Smooth muscle cell (in vitro differentiated cells): Measurements from ENCODE around the gene ABRAXAS1. TPM values are rescaled to one million over a fixed set of nuclear protein-coding genes. Genes with fewer than 3 reads are reported as not detected.

ENCODE experiments used
- DNase-seq: peaks from one replicate; lab custom pipeline; 2025; ENCODE audit not compliant: unreplicated experiment; lab: John Stamatoyannopoulos, UW
- H2AFZ ChIP-seq: fragments of 200-600 bp; sonication (generic); 2 replicates; pipeline ENCODE4 v1.6.0; 2016; ENCODE audit warnings: antibody characterized with exemption, low read depth, mild to moderate bottlenecking
- H3F3A ChIP-seq: fragments of 200-600 bp; sonication (generic); 2 replicates; pipeline ENCODE4 v1.6.0; 2017; ENCODE audit warnings: antibody characterized with exemption, low read depth
- H3K27ac ChIP-seq: fragments of 200-600 bp; sonication (generic); 2 replicates; pipeline ENCODE4 v1.5.1; 2016; ENCODE audit warnings: low read depth, mild to moderate bottlenecking
- H3K27me3 ChIP-seq: fragments of 200-600 bp; sonication (generic); 2 replicates; pipeline ENCODE4 v1.6.1; 2016; ENCODE audit warnings: low read depth, mild to moderate bottlenecking
- H3K36me3 ChIP-seq: fragments of 200-600 bp; sonication (generic); 2 replicates; pipeline ENCODE4 v1.5.1; 2016; ENCODE audit warnings: low read depth
- H3K4me1 ChIP-seq: fragments of 200-600 bp; sonication (generic); 2 replicates; pipeline ENCODE4 v1.5.1; 2016; ENCODE audit warnings: low read depth
- H3K4me2 ChIP-seq: fragments of 200-600 bp; sonication (generic); 2 replicates; pipeline ENCODE4 v1.6.0; 2016; ENCODE audit warnings: mild to moderate bottlenecking
- H3K4me3 ChIP-seq: fragments of 200-600 bp; sonication (generic); 2 replicates; pipeline ENCODE4 v1.5.1; 2016; ENCODE audit warnings: mild to moderate bottlenecking
- H3K79me2 ChIP-seq: fragments of 200-600 bp; sonication (generic); 2 replicates; pipeline ENCODE4 v1.6.0; 2016; ENCODE audit warnings: low read depth, mild to moderate bottlenecking
- H3K9ac ChIP-seq: fragments of 200-600 bp; sonication (generic); 2 replicates; pipeline ENCODE4 v1.6.0; 2016; ENCODE audit warnings: low read depth
- H3K9me3 ChIP-seq: fragments of 200-600 bp; sonication (generic); replicated peaks from 2 replicates; pipeline ENCODE4 v1.5.1; 2016; ENCODE audit warnings: low read depth
- H4K20me1 ChIP-seq: fragments of 200-600 bp; sonication (generic); 2 replicates; pipeline ENCODE4 v1.6.0; 2016; ENCODE audit warnings: low read depth
- WGBS: methylation state at CpG from one replicate; pipeline ENCODE4 v1.1.7; 2016; ENCODE audit warnings: low lambda C conversion rate; 5-methylcytosine and 5-hydroxymethylcytosine counted together
- polyA plus RNA-seq: library from polyadenylated mRNA; unstranded; fragments of >200 nt; fragmentation: Nextera tagmentation; extraction: Ambion mirVana; gene quantifications from 2 replicates; pipeline ENCODE4 v1.2.1, GENCODE V29; 2016
- total RNA-seq: library from RNA; depleted of rRNA; stranded (reverse); fragments of >200 nt; gene quantifications from 2 replicates; pipeline ENCODE4 v1.2.3, GENCODE V29; 2014
- TF ChIP-seq, protein P1 (sequence below): fragments of 200-600 bp; sonication (generic); IDR thresholded peaks from 2 replicates; pipeline ENCODE4 v1.5.1; 2017; ENCODE audit warnings: borderline replicate concordance, mild to moderate bottlenecking, antibody characterized with exemption; ENCODE audit not compliant: insufficient read depth, poor library complexity, severe bottlenecking

ABRAXAS1 gene
- total and polyA plus RNA-seq, 2 experiments from 2014 or later = 2.5 to 10.1 TPM

DNA sequence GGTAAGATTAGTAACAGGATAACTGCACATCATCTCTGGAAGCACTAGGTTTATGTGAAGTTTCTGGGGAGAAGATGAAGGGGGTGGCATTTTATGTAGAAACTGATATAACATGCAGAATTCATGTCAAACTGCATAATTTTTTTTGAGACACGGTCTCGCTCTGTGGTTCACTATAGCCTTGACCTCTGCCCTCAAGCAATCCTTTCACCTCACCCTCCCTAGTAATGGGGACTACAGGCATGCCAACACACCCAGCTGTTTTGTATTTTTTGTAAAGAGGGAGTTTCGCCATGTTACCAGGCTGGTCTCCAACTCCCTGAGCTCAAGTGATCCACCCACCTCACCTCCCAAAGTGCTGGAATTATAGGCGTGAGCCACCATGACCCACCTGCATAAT lies 11.5 kb downstream of the ABRAXAS1 start:
- H4K20me1 ChIP-seq = no peaks in the 10 kb centered on the region
- 86% methylated on average over 4 of the region's 4 CpGs for WGBS
- H3F3A ChIP-seq = no peaks in the 10 kb centered on the region
- H3K27me3 ChIP-seq = no peaks in the 10 kb centered on the region
- H3K27ac ChIP-seq = no peak overlapping the region
- no peaks in the 10 kb centered on the region for H3K79me2 ChIP-seq
- no peak for DNase-seq
- no peak overlapping the region for H3K4me3 ChIP-seq
- H3K4me2 ChIP-seq = no peak overlapping the region
- no peak overlapping the region for H2AFZ ChIP-seq
- TF ChIP-seq, protein P1, sequence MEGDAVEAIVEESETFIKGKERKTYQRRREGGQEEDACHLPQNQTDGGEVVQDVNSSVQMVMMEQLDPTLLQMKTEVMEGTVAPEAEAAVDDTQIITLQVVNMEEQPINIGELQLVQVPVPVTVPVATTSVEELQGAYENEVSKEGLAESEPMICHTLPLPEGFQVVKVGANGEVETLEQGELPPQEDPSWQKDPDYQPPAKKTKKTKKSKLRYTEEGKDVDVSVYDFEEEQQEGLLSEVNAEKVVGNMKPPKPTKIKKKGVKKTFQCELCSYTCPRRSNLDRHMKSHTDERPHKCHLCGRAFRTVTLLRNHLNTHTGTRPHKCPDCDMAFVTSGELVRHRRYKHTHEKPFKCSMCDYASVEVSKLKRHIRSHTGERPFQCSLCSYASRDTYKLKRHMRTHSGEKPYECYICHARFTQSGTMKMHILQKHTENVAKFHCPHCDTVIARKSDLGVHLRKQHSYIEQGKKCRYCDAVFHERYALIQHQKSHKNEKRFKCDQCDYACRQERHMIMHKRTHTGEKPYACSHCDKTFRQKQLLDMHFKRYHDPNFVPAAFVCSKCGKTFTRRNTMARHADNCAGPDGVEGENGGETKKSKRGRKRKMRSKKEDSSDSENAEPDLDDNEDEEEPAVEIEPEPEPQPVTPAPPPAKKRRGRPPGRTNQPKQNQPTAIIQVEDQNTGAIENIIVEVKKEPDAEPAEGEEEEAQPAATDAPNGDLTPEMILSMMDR = no peak
- H3K4me1 ChIP-seq = no peaks in the 10 kb centered on the region
- peaks cover 3% of the 10 kb centered on the region for H3K36me3 ChIP-seq
- no peak overlapping the region for H3K9ac ChIP-seq
- H3K9me3 ChIP-seq = no peaks in the 10 kb centered on the region

DNA sequence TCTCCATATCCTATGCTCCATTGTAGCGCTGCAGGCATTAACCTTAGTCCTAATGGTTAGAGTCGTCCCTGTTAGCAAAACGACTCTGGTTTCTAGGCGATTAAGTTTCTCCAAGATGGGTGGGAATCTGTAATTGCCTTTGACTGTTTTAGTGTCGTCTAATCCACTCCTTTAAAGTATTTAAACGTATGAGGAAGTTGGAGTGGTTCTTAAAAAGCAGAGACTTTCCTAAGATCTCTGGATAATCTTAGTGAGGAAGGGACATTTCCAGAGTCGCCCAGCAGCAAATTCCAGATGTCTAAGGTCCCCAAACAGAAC lies 28.8 kb downstream of the ABRAXAS1 start:
- Histone ChIP-seq H3K4me3 (peak overlapping the region; percentile 74), H4K20me1 (no peaks in the 10 kb centered on the region), H3K4me2 (peak overlapping the region; percentile 92), H2AFZ (peak overlapping the region; percentile 97), H3K4me1 (peaks cover 13% of the 10 kb centered on the region), H3K36me3 (peaks cover 15% of the 10 kb centered on the region), H3K27ac (peak overlapping the region; percentile 95), H3K9ac (peak overlapping the region; percentile 97), H3K27me3 (no peaks in the 10 kb centered on the region), H3F3A (no peaks in the 10 kb centered on the region), H3K79me2 (peaks cover 42% of the 10 kb centered on the region), H3K9me3 (no peaks in the 10 kb centered on the region)
- DNase-seq = no peak
- TF ChIP-seq, protein P1 = no peak
- 2% methylated on average over 7 of the region's 7 CpGs for WGBS

DNA sequence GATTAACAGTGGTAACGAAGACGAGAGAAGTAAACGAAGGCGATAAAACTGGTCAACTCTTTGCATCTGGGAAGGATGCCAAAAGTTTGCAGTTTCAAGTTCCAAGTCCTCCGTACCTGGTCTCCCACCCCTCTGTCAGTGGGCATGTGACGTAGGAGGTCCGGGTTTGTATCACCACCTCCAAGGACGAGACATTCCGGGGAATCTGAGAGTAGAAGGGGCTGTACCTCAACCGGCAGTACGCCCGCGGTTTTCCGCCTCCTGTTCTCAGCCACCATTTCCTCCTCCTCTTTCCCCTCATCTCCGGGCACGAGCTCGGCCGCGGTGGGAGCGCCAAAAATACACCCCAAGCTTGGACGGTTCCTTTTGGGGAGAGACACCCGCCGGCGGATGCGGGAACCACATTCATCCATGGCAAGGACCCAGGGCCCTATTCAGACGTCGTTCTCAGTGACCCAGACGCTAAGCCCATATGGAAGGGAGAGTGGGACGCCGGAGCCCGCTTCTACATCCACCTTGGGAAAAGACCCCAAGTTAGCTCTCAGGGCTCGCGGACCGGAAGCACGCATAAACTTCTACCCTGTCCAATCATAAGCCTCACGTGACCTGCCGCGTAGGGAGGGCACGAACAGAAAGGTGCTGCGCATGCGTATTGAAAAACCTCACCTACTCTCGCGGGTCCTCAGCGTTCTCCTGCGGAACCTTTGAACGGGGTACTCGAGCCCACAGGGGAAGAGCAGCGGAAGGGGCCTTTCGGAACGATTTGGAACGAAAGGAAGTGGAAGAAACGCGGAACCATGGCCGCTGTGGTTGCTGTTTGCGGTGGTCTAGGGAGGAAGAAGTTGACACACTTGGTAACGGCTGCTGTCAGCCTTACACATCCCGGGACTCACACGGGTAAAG lies 29.4 kb downstream of the ABRAXAS1 start, which contains the start of the genes HELQ and MRPS18C:
Gene HELQ (minus strand): TSS at position 543 of the 903 bp plus-strand sequence. CDS start 130 bp downstream, at position 413.
Gene MRPS18C (plus strand): TSS at position 778 of the 903 bp plus-strand sequence. CDS start 20 bp downstream, at position 798.
- H3K9ac ChIP-seq = peak within 1 kb of the TSS; percentile 97
- peak within 1 kb of the TSS; percentile 95 for H3K27ac ChIP-seq
- H4K20me1 ChIP-seq = no peaks in the 10 kb centered on the region
- peak within 1 kb of the TSS; percentile 92 for H3K4me2 ChIP-seq
- WGBS = 1% methylated on average over 58 of the region's 58 CpGs
- H2AFZ ChIP-seq = peak within 1 kb of the TSS; percentile 97
- peaks cover 9% of the 10 kb centered on the region for H3K36me3 ChIP-seq
- peak within 1 kb of the TSS; percentile 74 for H3K4me3 ChIP-seq
- no peaks in the 10 kb centered on the region for H3F3A ChIP-seq
- peaks cover 13% of the 10 kb centered on the region for H3K4me1 ChIP-seq
- H3K9me3 ChIP-seq = no peaks in the 10 kb centered on the region
- H3K27me3 ChIP-seq = no peaks in the 10 kb centered on the region
- H3K79me2 ChIP-seq = peaks cover 42% of the 10 kb centered on the region
- TF ChIP-seq, protein P1 = peak; percentile 11
- peak; percentile 76 for DNase-seq

DNA sequence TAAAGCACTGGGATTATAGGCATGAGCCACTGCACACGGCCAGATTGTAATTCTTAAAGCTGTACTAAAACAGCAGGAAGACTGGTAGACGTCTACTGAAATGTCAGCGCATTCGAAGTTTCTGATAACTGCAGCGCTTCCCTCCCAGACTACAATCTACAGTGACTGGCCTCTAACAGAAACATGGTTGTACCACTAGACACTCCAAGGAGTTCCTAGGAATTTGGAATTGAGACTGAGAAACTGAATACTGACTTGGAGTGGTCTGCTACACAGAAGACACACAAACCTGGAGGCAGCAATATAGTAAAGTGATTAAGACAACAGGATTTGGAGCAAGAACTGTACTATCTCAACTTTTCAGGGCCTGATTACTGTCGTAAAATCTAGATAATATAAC lies 30.2 kb downstream of the ABRAXAS1 start:
- WGBS = 10% methylated on average over 6 of the region's 6 CpGs
- H3K4me3 ChIP-seq = peak overlapping the region; percentile 74
- H3K4me1 ChIP-seq = peaks cover 13% of the 10 kb centered on the region
- no peaks in the 10 kb centered on the region for H3K9me3 ChIP-seq
- H3K4me2 ChIP-seq = peak overlapping the region; percentile 92
- peaks cover 42% of the 10 kb centered on the region for H3K79me2 ChIP-seq
- peak overlapping the region; percentile 95 for H3K27ac ChIP-seq
- peak overlapping the region; percentile 97 for H2AFZ ChIP-seq
- DNase-seq = no peak
- H3K27me3 ChIP-seq = no peaks in the 10 kb centered on the region
- H3K9ac ChIP-seq = peak overlapping the region; percentile 97
- peaks cover 6% of the 10 kb centered on the region for H3K36me3 ChIP-seq
- no peaks in the 10 kb centered on the region for H4K20me1 ChIP-seq
- TF ChIP-seq, protein P1 = no peak
- no peaks in the 10 kb centered on the region for H3F3A ChIP-seq
